SK-N-MC (cell line): ENCODE measurements around the gene PGD.

Experiments
- DNase-seq: peaks from one replicate; pipeline ENCODE4 v3.0.0-alpha.2; 2011; ENCODE audit warnings: low read depth, low spot score
- H3K27ac ChIP-seq: fragments of 200-600 bp; sonication (generic); 2 replicates; pipeline ENCODE4 v1.5.1; 2016; ENCODE audit warnings: mixed run types
- H3K36me3 ChIP-seq: fragments of 200-600 bp; sonication (generic); 2 replicates; pipeline ENCODE4 v1.6.1; 2017; ENCODE audit warnings: antibody characterized with exemption, low read length, mixed read lengths; ENCODE audit not compliant: insufficient read depth
- H3K4me3 ChIP-seq: fragments of 200-600 bp; sonication (generic); 2 replicates; pipeline ENCODE4 v1.5.1; 2016
- H3K9ac ChIP-seq: fragments of 200-600 bp; sonication (generic); 2 replicates; pipeline ENCODE4 v1.8.0; 2017; ENCODE audit warnings: mixed run types, mixed read lengths; ENCODE audit not compliant: insufficient read length
- H3K9me3 ChIP-seq: fragments of 200-600 bp; sonication (generic); 2 replicates; pipeline ENCODE4 v1.6.1; 2017; ENCODE audit warnings: low read depth, mild to moderate bottlenecking, antibody characterized with exemption, low read length, moderate library complexity, mixed read lengths
- EZH2 ChIP-seq: fragments of 200-600 bp; sonication (generic); IDR thresholded peaks from one replicate; pipeline ENCODE4 v1.6.1; 2017; ENCODE audit warnings: antibody characterized with exemption
- FOXP2 ChIP-seq: optimal IDR thresholded peaks from 2 replicates; pipeline ENCODE3; 2011; ENCODE audit warnings: mild to moderate bottlenecking, moderate library complexity; ENCODE audit not compliant: insufficient read depth; ENCODE audit errors: extremely low read length, control extremely low read depth
- POLR2AphosphoS5 ChIP-seq: IDR thresholded peaks from 2 replicates; pipeline ENCODE4 v1.6.1; 2012; ENCODE audit warnings: mild to moderate bottlenecking, low read depth, low read length, borderline replicate concordance

Gene PGD

GRCh38 chr1:10387677-10388386, 11.0 kb upstream of the PGD start:
- H3K4me3 ChIP-seq = peak overlapping the region; percentile 77

GRCh38 chr1:10388387-10388715, 10.5 kb upstream of the PGD start:
- Histone ChIP-seq H3K9me3 (no peaks in the 10 kb centered on the region), H3K9ac (peak overlapping the region; percentile 58), H3K27ac (peak overlapping the region; percentile 99), H3K4me3 (peak overlapping the region; percentile 77), H3K36me3 (no peaks in the 10 kb centered on the region)
- TF ChIP-seq POLR2AphosphoS5 (no peak), EZH2 (no peak), FOXP2 (no peak)
- no peak for DNase-seq

More at GRCh38 chr1:10387677-10388386, 11.0 kb upstream of the PGD start:
- peak overlapping the region; percentile 99 for H3K27ac ChIP-seq
- DNase-seq = peak; percentile 85
- H3K36me3 ChIP-seq = no peaks in the 10 kb centered on the region
- peak overlapping the region; percentile 81 for H3K9ac ChIP-seq
- H3K9me3 ChIP-seq = no peaks in the 10 kb centered on the region
- peak; percentile 47; the same call in 1 of the 2 replicates for TF ChIP-seq POLR2AphosphoS5
- no peak for TF ChIP-seq FOXP2
- TF ChIP-seq EZH2 = no peak

DNA sequence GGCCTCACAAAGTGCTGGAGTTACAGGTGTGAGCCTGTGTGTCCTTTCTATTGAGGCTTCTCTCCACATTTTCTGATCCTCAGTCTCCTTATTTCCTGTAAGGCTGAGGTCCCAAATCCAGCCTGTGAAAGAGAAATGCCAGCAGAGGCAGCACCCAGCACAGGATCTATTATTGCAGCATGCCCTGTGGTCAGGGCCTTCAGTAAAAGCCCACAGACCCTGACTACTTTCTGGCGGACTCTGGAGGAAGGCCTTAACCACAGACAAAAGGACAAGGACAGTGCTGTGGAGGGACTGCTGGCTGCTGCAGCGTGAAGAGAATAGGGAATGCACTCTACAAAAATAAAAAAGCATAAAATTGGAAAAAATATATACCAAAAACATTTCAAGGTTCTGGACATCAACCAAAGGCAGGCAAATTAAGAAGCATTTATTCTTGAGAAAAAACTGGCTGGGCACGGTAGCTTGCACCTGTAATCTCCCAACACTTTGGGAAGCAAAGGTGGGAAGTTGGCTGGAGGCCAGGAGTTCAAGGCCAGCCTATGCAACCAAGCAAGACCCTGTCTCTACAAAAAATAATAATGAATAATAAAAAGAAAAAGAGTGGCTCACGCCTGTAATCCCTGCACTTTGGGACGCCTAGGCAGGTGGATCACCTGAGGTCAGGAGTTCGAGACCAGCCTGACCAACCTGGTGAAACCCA, 9.4 kb upstream of the PGD start:
- DNase-seq = no peak
- Histone ChIP-seq H3K9me3 (no peaks in the 10 kb centered on the region), H3K27ac (peak overlapping the region; percentile 46), H3K4me3 (no peak overlapping the region), H3K9ac (no peak overlapping the region), H3K36me3 (no peaks in the 10 kb centered on the region)
- no peak for TF ChIP-seq FOXP2
- TF ChIP-seq POLR2AphosphoS5 = no peak
- TF ChIP-seq EZH2 = no peak

GRCh38 chr1:10396870-10397269, 2.0 kb upstream of the PGD start:
- no peak for DNase-seq
- no peak overlapping the region for H3K27ac ChIP-seq
- no peak overlapping the region for H3K9ac ChIP-seq
- TF ChIP-seq EZH2 (no peak), FOXP2 (no peak), POLR2AphosphoS5 (no peak)
- no peaks in the 10 kb centered on the region for H3K9me3 ChIP-seq
- H3K4me3 ChIP-seq = no peak overlapping the region
- H3K36me3 ChIP-seq = peaks cover 13% of the 10 kb centered on the region

- TF ChIP-seq EZH2 = no peak
- peak; percentile 17 for TF ChIP-seq FOXP2
- no peak overlapping the region for H3K27ac ChIP-seq
- H3K9me3 ChIP-seq = no peaks in the 10 kb centered on the region
- peak overlapping the region; percentile 72 for H3K9ac ChIP-seq
- DNase-seq = no peak
- peaks cover 27% of the 10 kb centered on the region for H3K36me3 ChIP-seq
- H3K4me3 ChIP-seq = peak overlapping the region; percentile 93
These were observed 558 bp upstream of the PGD start for GRCh38 chr1:10398278-10398733.

- TF ChIP-seq EZH2 (no peak), POLR2AphosphoS5 (no peak), FOXP2 (no peak)
- Histone ChIP-seq H3K36me3 (peaks cover 39% of the 10 kb centered on the region), H3K27ac (no peak overlapping the region), H3K9ac (peak overlapping the region; percentile 81), H3K9me3 (no peaks in the 10 kb centered on the region), H3K4me3 (peak overlapping the region; percentile 93)
- no peak for DNase-seq
These were observed 629 bp downstream of the PGD start for GRCh38 chr1:10399444-10399941.

DNA sequence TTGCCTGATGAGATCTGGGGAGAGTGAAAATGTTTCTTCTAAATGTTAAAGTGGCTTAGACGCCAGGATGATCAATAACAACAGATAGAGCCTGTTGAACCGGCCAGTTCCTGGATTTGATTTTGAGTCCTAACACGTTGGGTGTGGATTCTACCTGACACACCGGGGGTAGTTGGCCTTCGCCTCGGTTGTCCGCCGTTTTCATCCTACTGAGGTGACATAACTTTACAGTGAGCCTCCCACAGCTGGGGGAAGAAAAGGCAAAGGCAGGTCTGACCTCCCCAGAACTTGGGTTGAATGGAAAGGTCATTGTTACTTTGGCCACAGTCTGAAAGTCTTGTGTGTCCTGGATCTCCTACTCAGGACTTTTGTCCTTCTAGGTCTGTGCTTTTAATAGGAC, 1.1 kb downstream of the PGD start:
- Histone ChIP-seq H3K36me3 (peaks cover 44% of the 10 kb centered on the region), H3K4me3 (peak overlapping the region; percentile 93), H3K9me3 (no peaks in the 10 kb centered on the region), H3K27ac (no peak overlapping the region), H3K9ac (peak overlapping the region; percentile 81)
- no peak for DNase-seq
- TF ChIP-seq EZH2 = no peak
- TF ChIP-seq FOXP2 = no peak
- TF ChIP-seq POLR2AphosphoS5 = no peak

DNA sequence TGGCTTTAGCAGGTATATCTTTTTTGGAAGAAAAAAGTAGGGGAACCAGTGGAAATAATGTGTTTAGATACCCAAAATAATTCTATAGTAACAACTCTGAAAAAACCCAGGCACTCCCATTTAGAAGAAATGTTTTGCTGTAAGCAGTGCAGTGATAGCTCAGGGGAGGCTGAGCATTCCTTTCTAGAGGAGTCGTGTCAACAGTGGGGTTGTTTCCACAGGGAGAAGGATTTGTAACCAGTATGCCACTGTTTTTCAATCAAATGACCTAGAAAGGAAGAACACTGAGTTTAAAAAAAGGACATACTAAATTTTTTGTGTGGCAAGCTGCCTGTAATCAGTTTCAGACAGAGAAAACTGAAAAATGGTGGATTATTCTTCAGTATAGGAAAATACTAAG, 2.4 kb downstream of the PGD start:
- peak overlapping the region; percentile 37 for H3K9ac ChIP-seq
- H3K27ac ChIP-seq = peak overlapping the region; percentile 67
- DNase-seq = no peak
- H3K9me3 ChIP-seq = no peaks in the 10 kb centered on the region
- no peak for TF ChIP-seq FOXP2
- no peak for TF ChIP-seq POLR2AphosphoS5
- no peak for TF ChIP-seq EZH2
- H3K4me3 ChIP-seq = peak overlapping the region; percentile 93; the same call in 1 of the 2 replicates
- H3K36me3 ChIP-seq = peaks cover 57% of the 10 kb centered on the region

- DNase-seq = no peak
- no peak overlapping the region for H3K27ac ChIP-seq
These were observed 3.9 kb downstream of the PGD start for GRCh38 chr1:10402729-10403274.

More at GRCh38 chr1:10402729-10403274, 3.9 kb downstream of the PGD start:
- peaks cover 72% of the 10 kb centered on the region for H3K36me3 ChIP-seq
- no peaks in the 10 kb centered on the region for H3K9me3 ChIP-seq
- no peak overlapping the region for H3K4me3 ChIP-seq
- TF ChIP-seq FOXP2 (no peak), POLR2AphosphoS5 (no peak), EZH2 (no peak)
- no peak overlapping the region for H3K9ac ChIP-seq
